K562 (cell line): ENCODE results near the gene HYAL4. TPM values are rescaled to one million over a fixed set of nuclear protein-coding genes. Genes with fewer than 3 reads are reported as not detected.

ENCODE experiments used
- HDAC1 ChIP-seq, 2 experiments: fragments of 450-650 bp; IDR thresholded peaks; 2 replicates each; pipeline ENCODE4 v1.6.1; 2016 to 2017; ENCODE audit warnings: inconsistent platforms in 1 of 2, mild to moderate bottlenecking in 1 of 2, moderate library complexity in 1 of 2
- MGA ChIP-seq: fragments of 450-650 bp; IDR thresholded peaks from 2 replicates; pipeline ENCODE4 v1.6.1; 2016; ENCODE audit warnings: mild to moderate bottlenecking, moderate library complexity
- NCOR1 ChIP-seq: fragments of 450-650 bp; IDR thresholded peaks from 2 replicates; pipeline ENCODE4 v1.6.1; 2016; ENCODE audit warnings: mild to moderate bottlenecking, moderate library complexity
- PKNOX1 ChIP-seq: fragments of 450-650 bp; IDR thresholded peaks from 2 replicates; pipeline ENCODE4 v1.6.1; 2016
- RCOR1 ChIP-seq, 2 experiments: IDR thresholded peaks; 2 replicates each; pipeline ENCODE4 v1.6.1; 2012; ENCODE audit warnings: low read depth in 2 of 2, low read length in 2 of 2, borderline replicate concordance in 1 of 2, improper control_type of control experiment in 1 of 2
- polyA plus RNA-seq, 8 experiments: library from polyadenylated mRNA; depleted of rRNA in 4 of 8; stranded (reverse) in 5 of 8; unstranded in 3 of 8; fragments of >200 nt; fragmentation: Nextera tagmentation in 2 of 8; fragmentation: Illumina TruSeq in 1 of 8; extraction: Ambion mirVana in 2 of 8; extraction: Trizol in 1 of 8; gene quantifications; 2 replicates each; pipeline versions ENCODE4 v1.2.1 to v1.2.3, GENCODE V29; 2011 to 2014; ENCODE audit warnings: inconsistent platforms in 1 of 8, missing spikeins in 1 of 8
- total RNA-seq, 7 experiments: library from RNA; depleted of rRNA in 6 of 7; stranded (reverse); fragments of >200 nt in 6 of 7; fragmentation: Illumina TruSeq in 2 of 7; extraction: Trizol in 2 of 7; gene quantifications; 2 replicates each; pipeline versions ENCODE4 v1.2.1 to v1.2.3, GENCODE V29; 2011 to 2021; ENCODE audit warnings: low replicate concordance in 1 of 7

The HYAL4 gene
- total and polyA plus RNA-seq, 9 of the 15 experiments (the other 6 are each of a cell fraction or from before 2014, with no cell fraction given): not detected

GRCh38 chr7:123798532-123799188 lies 46.3 kb upstream of the HYAL4 start (continued):
- 0 out of 2 replicates have a peak, but pooled peaks have one; percentile 7 for TF ChIP-seq MGA
- TF ChIP-seq NCOR1: no peak
- peak; percentile 60; the same call in 1 of the 2 replicates for TF ChIP-seq PKNOX1
- TF ChIP-seq RCOR1 (IDR thresholded peaks at IDR 0.05; ENCODE audit: borderline replicate concordance in 1 of 2, low read depth in 2 of 2, low read length in 2 of 2): peak in 1 of 2 experiments; percentile 24; a peak in 1 of 4 replicates
- TF ChIP-seq HDAC1 (IDR thresholded peaks at IDR 0.05): no peak
